ENCODE data around the gene GRM2.

Gene GRM2

GRCh38 chr3:51712963-51713362 is 6.1 kb downstream of the GRM2 start:
- Histone ChIP-seq H3K36me3 (ENCODE audit: insufficient read depth, low read length) (peaks cover 20% of the 10 kb centered on the region), H3K27me3 (ENCODE audit: insufficient read depth, low read length) (peaks cover 2% of the 10 kb centered on the region), H3K4me3 (ENCODE audit: low read length) (no peak overlapping the region), H3K4me1 (ENCODE audit: insufficient read depth, low read length) (peaks cover 2% of the 10 kb centered on the region), H3K9me3 (ENCODE audit: low read length) (no peaks in the 10 kb centered on the region), H2AFZ (ENCODE audit: low read depth, low read length) (no peak overlapping the region)

- Histone ChIP-seq H3K4me1 (ENCODE audit: insufficient read depth, low read length) (no peaks in the 10 kb centered on the region), H3K36me3 (ENCODE audit: insufficient read depth, low read length) (peaks cover 20% of the 10 kb centered on the region), H2AFZ (ENCODE audit: low read depth, low read length) (no peak overlapping the region), H3K4me3 (ENCODE audit: low read length) (no peak overlapping the region), H3K27me3 (ENCODE audit: insufficient read depth, low read length) (no peaks in the 10 kb centered on the region), H3K9me3 (ENCODE audit: low read length) (no peaks in the 10 kb centered on the region)
Measured at GRCh38 chr3:51715231-51715976, 8.5 kb downstream of the GRM2 start.

DNA sequence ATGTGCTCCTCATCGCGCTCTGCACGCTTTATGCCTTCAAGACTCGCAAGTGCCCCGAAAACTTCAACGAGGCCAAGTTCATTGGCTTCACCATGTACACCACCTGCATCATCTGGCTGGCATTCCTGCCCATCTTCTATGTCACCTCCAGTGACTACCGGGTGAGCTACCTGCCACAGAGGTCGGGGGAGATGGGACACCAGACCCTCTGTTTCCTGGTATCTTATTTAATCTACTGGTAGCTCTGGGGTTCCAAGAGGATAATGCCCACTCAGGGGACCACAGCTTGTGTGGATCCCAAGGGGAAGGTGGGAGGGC is 9.1 kb downstream of the GRM2 start:
- peaks cover 20% of the 10 kb centered on the region for H3K36me3 ChIP-seq (ENCODE audit: insufficient read depth, low read length)
- H3K4me1 ChIP-seq (ENCODE audit: insufficient read depth, low read length) = no peaks in the 10 kb centered on the region
- no peak overlapping the region for H3K4me3 ChIP-seq (ENCODE audit: low read length)
- no peak overlapping the region for H2AFZ ChIP-seq (ENCODE audit: low read depth, low read length)
- no peaks in the 10 kb centered on the region for H3K9me3 ChIP-seq (ENCODE audit: low read length)
- no peaks in the 10 kb centered on the region for H3K27me3 ChIP-seq (ENCODE audit: insufficient read depth, low read length)

DNA sequence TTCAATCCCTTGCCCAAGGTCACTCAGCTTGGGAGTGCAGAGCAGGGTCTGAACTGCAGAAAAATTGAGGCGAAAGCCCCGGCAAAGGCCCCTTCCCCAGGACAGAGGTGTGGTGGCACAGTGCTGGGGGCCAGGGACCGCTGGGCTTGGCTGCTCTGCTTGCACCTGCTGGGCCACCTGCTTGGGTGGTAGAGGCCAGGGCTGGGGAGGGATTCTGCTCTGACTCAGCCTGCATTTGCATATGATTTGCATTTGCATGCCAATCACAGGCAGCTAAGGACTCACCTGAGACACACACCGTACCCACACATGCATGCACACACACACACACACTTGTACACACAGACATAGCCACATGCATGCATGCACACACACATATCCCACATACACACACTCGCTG is 9.9 kb downstream of the GRM2 start:
- peaks cover 20% of the 10 kb centered on the region for H3K36me3 ChIP-seq (ENCODE audit: insufficient read depth, low read length)
- H3K4me3 ChIP-seq (ENCODE audit: low read length) = no peak overlapping the region
- no peak overlapping the region for H2AFZ ChIP-seq (ENCODE audit: low read depth, low read length)
- H3K9me3 ChIP-seq (ENCODE audit: low read length) = no peaks in the 10 kb centered on the region
- H3K27me3 ChIP-seq (ENCODE audit: insufficient read depth, low read length) = no peaks in the 10 kb centered on the region
- H3K4me1 ChIP-seq (ENCODE audit: insufficient read depth, low read length) = no peaks in the 10 kb centered on the region

- Histone ChIP-seq H3K4me1 (ENCODE audit: insufficient read depth, low read length) (no peaks in the 10 kb centered on the region), H3K36me3 (ENCODE audit: insufficient read depth, low read length) (peaks cover 17% of the 10 kb centered on the region)
Measured at GRCh38 chr3:51717446-51717845, 10.6 kb downstream of the GRM2 start.

GRCh38 chr3:51717947-51718346 is 11.1 kb downstream of the GRM2 start:
- H3K4me3 ChIP-seq (ENCODE audit: low read length) = no peak overlapping the region
- no peak overlapping the region for H2AFZ ChIP-seq (ENCODE audit: low read depth, low read length)
- peaks cover 13% of the 10 kb centered on the region for H3K36me3 ChIP-seq (ENCODE audit: insufficient read depth, low read length)
- no peaks in the 10 kb centered on the region for H3K9me3 ChIP-seq (ENCODE audit: low read length)
- H3K27me3 ChIP-seq (ENCODE audit: insufficient read depth, low read length) = no peaks in the 10 kb centered on the region
- no peaks in the 10 kb centered on the region for H3K4me1 ChIP-seq (ENCODE audit: insufficient read depth, low read length)

More at GRCh38 chr3:51717446-51717845, 10.6 kb downstream of the GRM2 start:
- Histone ChIP-seq H3K27me3 (ENCODE audit: insufficient read depth, low read length) (no peaks in the 10 kb centered on the region), H2AFZ (ENCODE audit: low read depth, low read length) (no peak overlapping the region), H3K4me3 (ENCODE audit: low read length) (no peak overlapping the region), H3K9me3 (ENCODE audit: low read length) (no peaks in the 10 kb centered on the region)

DNA sequence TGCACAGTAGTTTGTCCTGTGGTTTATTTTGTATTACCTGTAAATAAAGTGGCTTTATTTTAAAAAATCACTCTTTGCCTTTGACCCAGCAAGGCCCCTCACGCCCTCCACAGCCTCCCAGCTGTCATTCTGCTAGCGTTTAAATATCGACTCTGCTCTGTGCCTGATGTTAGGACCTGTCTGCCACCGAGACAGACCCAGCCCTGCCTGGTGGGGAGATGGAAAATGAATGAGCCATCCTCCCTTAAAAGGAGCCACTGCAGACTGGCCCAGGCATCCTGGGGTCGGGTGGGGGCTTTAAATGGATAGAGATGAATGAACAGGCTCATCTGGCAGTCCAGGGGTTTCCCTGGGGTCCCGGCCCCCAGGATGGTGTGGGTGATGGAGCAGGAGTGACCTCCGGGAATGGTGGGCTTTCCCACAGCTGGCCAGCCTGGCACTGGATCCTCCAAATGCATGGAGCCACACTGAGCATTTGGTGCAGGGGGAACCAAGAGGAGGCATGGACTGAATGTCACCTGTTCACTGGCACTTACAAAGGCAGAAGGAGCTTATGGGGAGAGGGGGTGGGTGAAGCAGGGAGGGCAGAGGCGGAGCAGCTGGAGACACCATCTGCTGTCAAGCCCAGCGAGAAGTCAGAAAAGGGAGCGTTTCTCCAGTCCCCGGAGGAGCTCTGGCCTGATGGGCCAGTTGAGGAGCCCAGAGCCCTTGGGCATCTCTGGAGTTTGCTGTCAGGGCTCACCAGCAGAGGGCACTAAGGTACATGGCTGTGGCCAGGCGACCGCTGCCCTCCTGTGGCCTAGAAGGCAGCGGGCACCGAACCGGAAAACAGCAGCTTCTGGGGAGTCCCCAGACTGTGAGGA is 11.9 kb downstream of the GRM2 start:
- no peaks in the 10 kb centered on the region for H3K27me3 ChIP-seq (ENCODE audit: insufficient read depth, low read length)
- H3K9me3 ChIP-seq (ENCODE audit: low read length) = no peaks in the 10 kb centered on the region
- no peak overlapping the region for H3K4me3 ChIP-seq (ENCODE audit: low read length)
- H3K36me3 ChIP-seq (ENCODE audit: insufficient read depth, low read length) = peaks cover 13% of the 10 kb centered on the region
- H2AFZ ChIP-seq (ENCODE audit: low read depth, low read length) = no peak overlapping the region
- H3K4me1 ChIP-seq (ENCODE audit: insufficient read depth, low read length) = no peaks in the 10 kb centered on the region

- no peak overlapping the region for H2AFZ ChIP-seq (ENCODE audit: low read depth, low read length)
- H3K36me3 ChIP-seq (ENCODE audit: insufficient read depth, low read length) = peaks cover 13% of the 10 kb centered on the region
- H3K27me3 ChIP-seq (ENCODE audit: insufficient read depth, low read length) = no peaks in the 10 kb centered on the region
- no peaks in the 10 kb centered on the region for H3K4me1 ChIP-seq (ENCODE audit: insufficient read depth, low read length)
- no peaks in the 10 kb centered on the region for H3K9me3 ChIP-seq (ENCODE audit: low read length)
- no peak overlapping the region for H3K4me3 ChIP-seq (ENCODE audit: low read length)
Measured at GRCh38 chr3:51719410-51720025, 12.7 kb downstream of the GRM2 start.

DNA sequence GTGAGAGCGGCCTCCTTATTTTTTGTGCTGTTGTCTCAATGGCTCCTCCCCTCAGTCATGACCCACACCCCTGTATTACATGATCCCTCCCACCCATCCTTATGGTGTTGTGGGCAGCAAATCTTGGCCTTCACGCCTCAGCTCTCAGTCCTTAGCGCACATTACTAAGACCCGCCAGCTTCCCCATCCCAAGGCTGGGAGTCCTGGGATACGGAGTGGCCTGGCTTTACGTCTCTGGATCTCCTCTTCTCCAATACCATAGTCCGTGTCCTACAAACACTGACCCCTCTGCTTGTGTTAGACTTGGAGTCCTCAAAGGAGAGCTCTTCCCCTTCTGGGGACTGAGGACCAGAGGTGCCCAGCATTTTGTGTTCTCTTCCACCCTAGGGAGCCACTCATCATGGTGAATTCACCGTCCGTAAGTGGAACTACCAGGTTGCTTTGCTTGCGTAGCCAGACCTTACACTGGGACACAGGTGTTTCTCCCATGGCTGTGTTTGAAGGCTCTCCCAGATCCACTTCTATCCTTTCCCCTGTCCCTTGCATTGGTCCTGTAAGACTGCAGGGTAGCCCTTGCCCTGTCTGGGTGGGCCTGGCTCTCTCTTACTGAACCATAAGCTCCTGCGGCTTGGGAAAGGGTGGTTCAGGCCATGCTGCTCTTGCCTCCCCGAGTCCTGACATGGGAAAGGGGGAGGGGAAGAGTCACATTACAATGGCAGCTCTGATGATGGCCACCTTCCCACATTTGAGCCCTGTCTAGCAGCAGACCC is 13.6 kb downstream of the GRM2 start:
- H3K9me3 ChIP-seq (ENCODE audit: low read length) = no peaks in the 10 kb centered on the region
- H3K27me3 ChIP-seq (ENCODE audit: insufficient read depth, low read length) = no peaks in the 10 kb centered on the region
- H2AFZ ChIP-seq (ENCODE audit: low read depth, low read length) = no peak overlapping the region
- H3K4me1 ChIP-seq (ENCODE audit: insufficient read depth, low read length) = no peaks in the 10 kb centered on the region
- peaks cover 11% of the 10 kb centered on the region for H3K36me3 ChIP-seq (ENCODE audit: insufficient read depth, low read length)
- no peak overlapping the region for H3K4me3 ChIP-seq (ENCODE audit: low read length)

DNA sequence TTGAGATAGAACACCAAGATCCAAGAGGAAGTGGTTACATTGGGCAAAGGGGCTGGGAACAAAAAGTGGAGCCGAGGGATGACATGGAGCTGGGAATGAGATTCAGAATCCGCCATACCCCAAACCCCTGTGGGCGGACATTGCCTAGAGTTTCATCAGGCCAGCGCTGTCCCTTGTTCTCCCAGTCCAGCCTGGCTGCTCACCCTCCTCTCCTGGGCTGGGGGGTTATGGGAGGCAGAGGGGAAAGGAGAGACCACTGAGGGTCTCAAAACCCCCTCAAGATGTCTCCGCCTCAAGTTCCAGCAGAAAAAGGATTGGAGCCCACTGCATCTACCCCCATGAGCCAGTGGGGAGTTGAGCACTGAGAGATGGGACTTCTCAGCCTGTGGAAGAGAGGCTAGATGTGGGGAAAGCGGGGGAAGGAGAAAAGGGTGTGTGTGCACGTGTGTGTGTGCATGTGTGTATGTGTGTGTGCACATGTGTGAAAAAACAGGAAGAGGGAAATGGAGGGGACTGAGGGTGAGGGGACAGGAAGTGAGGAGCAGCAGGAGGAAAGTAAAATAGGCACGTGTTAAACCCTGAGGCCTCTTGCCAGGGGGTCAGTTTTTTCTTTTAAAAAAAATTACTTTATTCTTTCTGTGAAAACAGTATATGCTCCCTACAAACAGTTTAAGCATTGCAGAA is 14.3 kb downstream of the GRM2 start:
- Histone ChIP-seq H2AFZ (ENCODE audit: low read depth, low read length) (no peak overlapping the region), H3K27me3 (ENCODE audit: insufficient read depth, low read length) (no peaks in the 10 kb centered on the region), H3K36me3 (ENCODE audit: insufficient read depth, low read length) (peaks cover 7% of the 10 kb centered on the region), H3K4me1 (ENCODE audit: insufficient read depth, low read length) (no peaks in the 10 kb centered on the region), H3K9me3 (ENCODE audit: low read length) (no peaks in the 10 kb centered on the region), H3K4me3 (ENCODE audit: low read length) (no peak overlapping the region)

DNA sequence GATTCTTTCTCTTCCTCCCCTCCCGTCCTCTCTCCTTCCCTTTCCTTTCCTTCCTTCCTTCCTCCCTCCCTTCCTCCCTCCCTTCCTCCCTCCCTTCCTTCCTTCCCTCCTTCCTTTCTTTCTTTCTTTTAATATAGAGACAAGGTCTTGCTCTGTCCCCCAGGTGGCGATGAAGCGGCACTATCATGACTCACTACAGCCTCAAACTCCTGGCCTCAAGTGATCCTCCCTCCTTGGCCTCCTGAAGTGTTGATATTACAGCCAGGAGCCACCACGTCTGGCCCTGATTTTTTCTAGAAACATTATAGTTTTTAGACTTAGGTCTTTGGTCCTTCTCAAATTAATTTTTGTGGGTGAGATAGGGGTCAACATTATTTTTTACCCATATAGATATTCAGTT is 15.5 kb downstream of the GRM2 start:
- Histone ChIP-seq H3K9me3 (ENCODE audit: low read length) (no peaks in the 10 kb centered on the region), H3K36me3 (ENCODE audit: insufficient read depth, low read length) (peaks cover 2% of the 10 kb centered on the region), H3K27me3 (ENCODE audit: insufficient read depth, low read length) (no peaks in the 10 kb centered on the region), H3K4me1 (ENCODE audit: insufficient read depth, low read length) (no peaks in the 10 kb centered on the region), H2AFZ (ENCODE audit: low read depth, low read length) (no peak overlapping the region), H3K4me3 (ENCODE audit: low read length) (no peak overlapping the region)

DNA sequence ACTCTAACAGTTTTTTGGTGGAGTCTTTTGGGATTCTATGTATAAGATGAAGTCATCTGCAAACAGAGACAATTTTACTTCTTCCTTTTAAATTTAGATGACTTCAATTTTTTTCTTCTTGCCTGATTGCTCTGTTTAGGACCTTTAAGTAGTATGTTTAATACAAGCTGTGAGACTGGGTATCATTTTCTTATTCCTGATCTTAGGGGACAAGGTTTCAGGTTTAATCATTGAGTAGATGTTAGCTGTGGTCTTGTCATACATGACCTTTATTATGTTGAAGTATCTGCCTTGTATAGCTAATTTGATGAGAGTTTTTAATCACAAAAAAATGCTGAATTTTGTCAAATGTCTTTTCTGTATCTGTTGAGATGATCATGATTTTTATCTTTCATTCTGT is 20.6 kb downstream of the GRM2 start:
- H3K27me3 ChIP-seq (ENCODE audit: insufficient read depth, low read length) = no peaks in the 10 kb centered on the region
- no peaks in the 10 kb centered on the region for H3K4me1 ChIP-seq (ENCODE audit: insufficient read depth, low read length)
- H2AFZ ChIP-seq (ENCODE audit: low read depth, low read length) = no peak overlapping the region
- no peaks in the 10 kb centered on the region for H3K36me3 ChIP-seq (ENCODE audit: insufficient read depth, low read length)
- H3K9me3 ChIP-seq (ENCODE audit: low read length) = no peaks in the 10 kb centered on the region
- H3K4me3 ChIP-seq (ENCODE audit: low read length) = no peak overlapping the region

Measured in neuron (in vitro differentiated cells).